GM12878 (cell line): ENCODE data around the gene RCC2.

Experiments
- CREB1 ChIP-seq: IDR thresholded peaks from 2 replicates; pipeline ENCODE4 v1.6.1; 2012; ENCODE audit warnings: low read depth, mild to moderate bottlenecking, inconsistent platforms
- EZH2 ChIP-seq: IDR thresholded peaks from 2 replicates; pipeline ENCODE4 v1.6.1; 2012; ENCODE audit warnings: low read depth, mild to moderate bottlenecking, control low read depth, inconsistent platforms, low read length, borderline replicate concordance; ENCODE audit not compliant: control insufficient read depth
- FOXM1 ChIP-seq: IDR thresholded peaks from 2 replicates; pipeline ENCODE4 v1.6.1; 2012; ENCODE audit warnings: low read depth, mild to moderate bottlenecking, inconsistent platforms, low read length, moderate library complexity
- HCFC1 ChIP-seq: fragments of 150-350 bp; IDR thresholded peaks from 2 replicates; pipeline ENCODE4 v1.6.1; 2014; ENCODE audit warnings: low read length
- NFIC ChIP-seq: IDR thresholded peaks from 2 replicates; pipeline ENCODE4 v1.6.1; 2012; ENCODE audit warnings: low read depth, mild to moderate bottlenecking, inconsistent platforms, low read length, moderate library complexity
- NFYB ChIP-seq: IDR thresholded peaks from 2 replicates; pipeline ENCODE4 v1.6.1; 2011; ENCODE audit warnings: low read depth, mild to moderate bottlenecking, low read length, improper control_type of control experiment, moderate library complexity; ENCODE audit not compliant: insufficient read depth
- POLR2A ChIP-seq: IDR thresholded peaks from 2 replicates; pipeline ENCODE4 v1.6.1; 2011; ENCODE audit warnings: low read depth, mild to moderate bottlenecking, low read length
- POLR2AphosphoS5 ChIP-seq: IDR thresholded peaks from 2 replicates; pipeline ENCODE4 v1.6.1; 2011; ENCODE audit warnings: mild to moderate bottlenecking, low read length, inconsistent platforms
- STAT3 ChIP-seq: IDR thresholded peaks from 2 replicates; pipeline ENCODE4 v1.6.1; 2011; ENCODE audit warnings: low read depth, low read length, improper control_type of control experiment
- TF ChIP-seq, protein P1 (sequence below), 3 experiments: IDR thresholded peaks in 2 of 3; conservative IDR thresholded peaks in 1 of 3; 2 replicates each; pipeline ENCODE4 v1.5.1; 2011; ENCODE audit warnings: low read depth in 3 of 3, low read length in 3 of 3, mild to moderate bottlenecking in 3 of 3, control low read depth in 2 of 3, moderate library complexity in 2 of 3, inconsistent platforms in 1 of 3, mixed read lengths in 1 of 3; ENCODE audit not compliant: control insufficient read depth in 2 of 3, insufficient read depth in 1 of 3; ENCODE audit errors: extremely low read depth in 1 of 3
- TF ChIP-seq, protein P2 (sequence below): IDR thresholded peaks from 2 replicates; pipeline ENCODE4 v1.6.1; 2011; ENCODE audit warnings: low read depth, mild to moderate bottlenecking, low read length, moderate library complexity, borderline replicate concordance; ENCODE audit errors: extremely low read depth

DNA sequence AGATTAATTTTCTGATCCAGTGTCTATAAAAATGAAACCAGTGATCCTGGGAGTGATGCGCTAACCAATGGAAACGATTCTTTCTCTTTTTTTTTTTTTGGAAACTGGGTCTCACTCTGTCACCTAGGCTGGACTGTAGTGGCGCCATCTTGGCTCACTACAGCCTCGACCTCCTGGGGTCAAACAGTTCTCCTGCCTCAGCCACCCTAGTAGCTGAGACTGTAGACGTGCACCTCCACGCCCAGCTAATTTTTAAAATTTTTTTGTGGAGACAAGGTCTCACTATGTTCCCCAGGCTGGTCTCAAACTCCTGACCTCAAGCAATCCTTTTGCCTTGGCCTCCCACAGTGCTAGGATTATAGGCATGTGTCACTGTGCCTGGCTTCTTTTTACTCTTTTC, 3.4 kb upstream of the RCC2 start:
- no peak for TF ChIP-seq HCFC1
- TF ChIP-seq FOXM1 = no peak
- TF ChIP-seq POLR2A = no peak
- no peak for TF ChIP-seq EZH2
- TF ChIP-seq, protein P1, sequence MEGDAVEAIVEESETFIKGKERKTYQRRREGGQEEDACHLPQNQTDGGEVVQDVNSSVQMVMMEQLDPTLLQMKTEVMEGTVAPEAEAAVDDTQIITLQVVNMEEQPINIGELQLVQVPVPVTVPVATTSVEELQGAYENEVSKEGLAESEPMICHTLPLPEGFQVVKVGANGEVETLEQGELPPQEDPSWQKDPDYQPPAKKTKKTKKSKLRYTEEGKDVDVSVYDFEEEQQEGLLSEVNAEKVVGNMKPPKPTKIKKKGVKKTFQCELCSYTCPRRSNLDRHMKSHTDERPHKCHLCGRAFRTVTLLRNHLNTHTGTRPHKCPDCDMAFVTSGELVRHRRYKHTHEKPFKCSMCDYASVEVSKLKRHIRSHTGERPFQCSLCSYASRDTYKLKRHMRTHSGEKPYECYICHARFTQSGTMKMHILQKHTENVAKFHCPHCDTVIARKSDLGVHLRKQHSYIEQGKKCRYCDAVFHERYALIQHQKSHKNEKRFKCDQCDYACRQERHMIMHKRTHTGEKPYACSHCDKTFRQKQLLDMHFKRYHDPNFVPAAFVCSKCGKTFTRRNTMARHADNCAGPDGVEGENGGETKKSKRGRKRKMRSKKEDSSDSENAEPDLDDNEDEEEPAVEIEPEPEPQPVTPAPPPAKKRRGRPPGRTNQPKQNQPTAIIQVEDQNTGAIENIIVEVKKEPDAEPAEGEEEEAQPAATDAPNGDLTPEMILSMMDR (IDR thresholded peaks at IDR 0.05 in 2 of 3, conservative IDR thresholded peaks at IDR 0.05 in 1 of 3; ENCODE audit: control insufficient read depth in 2 of 3, extremely low read depth in 1 of 3, insufficient read depth in 1 of 3, low read depth in 3 of 3, low read length in 3 of 3) = no peak
- no peak for TF ChIP-seq NFYB
- TF ChIP-seq, protein P2, sequence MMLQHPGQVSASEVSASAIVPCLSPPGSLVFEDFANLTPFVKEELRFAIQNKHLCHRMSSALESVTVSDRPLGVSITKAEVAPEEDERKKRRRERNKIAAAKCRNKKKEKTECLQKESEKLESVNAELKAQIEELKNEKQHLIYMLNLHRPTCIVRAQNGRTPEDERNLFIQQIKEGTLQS = no peak
- no peak for TF ChIP-seq CREB1
- no peak for TF ChIP-seq STAT3
- no peak for TF ChIP-seq POLR2AphosphoS5
- TF ChIP-seq NFIC = no peak
